Psoas muscle (tissue), 8 donors: ENCODE results near the gene NDUFB10. TPM values are rescaled to one million over a fixed set of nuclear protein-coding genes. Genes with fewer than 3 reads are reported as not detected.

Source experiments
- ATAC-seq, 4 donors: fragments of 200-7000 bp; cut with Tn5 transposase; one replicate each; pipeline ENCODE4 v1.9.1; 2020; ENCODE audit warnings: moderate library complexity in 3 of 4, mild to moderate bottlenecking in 2 of 4
- DNase-seq, 2 donors: peaks; one replicate each; pipeline ENCODE4 v3.0.0-alpha.2; 2020
- H3K27ac ChIP-seq: fragments of 200-600 bp; one replicate; pipeline ENCODE4 v1.8.0; 2022
- H3K27me3 ChIP-seq, 3 donors: fragments of 200-600 bp in 1 of 3; one replicate each; pipeline versions ENCODE4 v1.6.1 to v1.8.0; 2013 to 2022; ENCODE audit warnings: low read length in 2 of 3, mild to moderate bottlenecking in 2 of 3, moderate library complexity in 1 of 3; ENCODE audit not compliant: insufficient read depth in 3 of 3
- H3K36me3 ChIP-seq, 2 donors: fragments of 200-600 bp in 1 of 2; one replicate each; pipeline versions ENCODE4 v1.6.1 to v1.8.0; 2013 to 2022; ENCODE audit warnings: low read depth in 1 of 2, mild to moderate bottlenecking in 1 of 2, moderate library complexity in 1 of 2; ENCODE audit not compliant: insufficient read depth in 1 of 2
- H3K4me1 ChIP-seq: fragments of 200-600 bp; one replicate; pipeline ENCODE4 v1.8.0; 2022
- H3K4me3 ChIP-seq: fragments of 200-600 bp; one replicate; pipeline ENCODE4 v1.8.0; 2022; ENCODE audit warnings: mild to moderate bottlenecking
- H3K9me3 ChIP-seq: fragments of 200-600 bp; one replicate; pipeline ENCODE4 v1.8.0; 2022
- CTCF ChIP-seq: fragments of 200-600 bp; IDR thresholded peaks from one replicate; pipeline ENCODE4 v1.8.0; 2022; ENCODE audit warnings: antibody characterized with exemption
- WGBS, 3 donors: extraction: QIAGEN DNeasy Blood & Tissue Kit; methylation state at CpG; one replicate each; pipeline versions ENCODE4 v1.1.6 to v1.1.7; 2013; 5-methylcytosine and 5-hydroxymethylcytosine counted together
- intact Hi-C, 2 donors: fragments of 100-400 bp; cut with DNase I; formaldehyde crosslinking; loops; one replicate each; pipeline versions ENCODE4 v1.11.0 to v1.14.2; 2022
- polyA plus RNA-seq, 3 donors: library from polyadenylated mRNA; stranded (reverse); fragments of 200-250 nt; gene quantifications; one replicate each; pipeline ENCODE4 v1.2.3, GENCODE V29; 2013
- total RNA-seq, 4 donors: library from RNA; stranded (reverse); fragmentation: NEBNext Ultra II Directional in 2 of 4; extraction: Animal tissue kit (Norgen Biotek cat#: 25700) in 2 of 4; gene quantifications; one replicate each; pipeline versions ENCODE4 v1.2.1 to v1.2.4, GENCODE V29; 2021 to 2023
- donor health status: healthy with polysubstance abuse.
- donor health status: DM: no; HTN: no; CAD: no; lungs with moderate emphysema.
- donor health status: Bipolar disorder and iron deficiency.
- donor health status: healthy.
- donor health status: DM: yes; HTN: yes; CAD: no.
- donor health status: DM: no; HTN: no; CAD: no.
- donor health status: DM: no; HTN: no; CAD: no.
- donor health status: DM: yes; HTN: yes; CAD: no.

The NDUFB10 gene
- total and polyA plus RNA-seq, 7 donors: 350 to 870 (median 465) TPM

- Histone ChIP-seq H3K27me3 (no peaks in the 10 kb centered on the region), H3K36me3 (peaks cover 8 to 53% of the 10 kb centered on the region in 2 donors), H3K4me1 (peaks cover 20% of the 10 kb centered on the region), H3K4me3 (no peak overlapping the region), H3K9me3 (no peaks in the 10 kb centered on the region), H3K27ac (no peak overlapping the region)
- no peak for TF ChIP-seq CTCF
- intact Hi-C loops: no loop called here
- ATAC-seq: no peak
- WGBS, 3 donors: 90 to 92% (median 92%) methylated on average over 40 to 42 of the region's 42 CpGs
- no peak for DNase-seq
These were observed 15.1 kb downstream of the NDUFB10 start for GRCh38 chr16:1974157-1975070.

DNA sequence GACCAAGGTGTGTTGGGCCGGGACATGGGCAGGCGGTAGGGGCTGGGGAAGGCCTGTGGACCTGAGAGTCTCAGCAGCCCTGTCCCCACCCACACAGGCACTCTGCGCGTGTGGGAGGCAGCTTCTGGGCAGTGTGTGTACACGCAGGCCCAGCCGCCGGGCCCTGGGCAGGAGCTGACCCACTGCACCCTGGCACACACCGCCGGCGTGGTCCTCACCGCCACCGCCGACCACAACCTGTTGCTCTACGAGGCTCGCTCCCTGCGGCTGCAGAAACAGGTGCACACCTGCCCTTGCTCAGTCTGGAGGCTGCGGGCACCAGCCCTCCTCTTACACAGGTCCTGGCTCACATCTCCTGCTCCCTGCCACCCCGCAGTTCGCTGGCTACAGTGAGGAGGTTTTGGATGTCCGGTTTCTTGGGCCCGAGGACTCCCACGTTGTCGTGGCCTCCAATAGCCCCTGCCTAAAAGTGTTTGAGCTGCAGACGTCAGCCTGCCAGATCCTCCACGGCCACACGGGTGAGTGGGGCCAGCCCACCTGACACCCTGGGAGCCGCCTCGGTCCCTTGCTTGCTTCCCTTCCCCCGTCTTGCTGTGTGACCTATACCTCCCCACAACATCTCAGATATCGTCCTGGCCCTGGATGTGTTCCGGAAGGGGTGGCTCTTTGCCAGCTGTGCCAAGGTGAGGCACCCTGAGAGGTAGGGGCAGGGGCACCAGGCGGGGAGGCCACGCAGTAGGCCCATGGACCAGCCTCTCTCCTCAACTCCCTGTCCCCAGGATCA, 16.3 kb downstream of the NDUFB10 start:
- TF ChIP-seq CTCF: no peak
- intact Hi-C loops: no loop called here
- H3K4me1 ChIP-seq: peaks cover 28% of the 10 kb centered on the region
- WGBS, 3 donors: 90 to 93% (median 90%) methylated on average over 32 to 33 of the region's 33 CpGs
- H3K4me3 ChIP-seq: no peak overlapping the region
- no peaks in the 10 kb centered on the region for H3K27me3 ChIP-seq
- ATAC-seq: no peak
- peaks cover 8 to 53% of the 10 kb centered on the region in 2 donors for H3K36me3 ChIP-seq
- DNase-seq: peak in 1 of 2 donors; percentile 9
- no peak overlapping the region for H3K27ac ChIP-seq
- no peaks in the 10 kb centered on the region for H3K9me3 ChIP-seq

- Histone ChIP-seq H3K4me3 (no peak overlapping the region), H3K36me3 (peaks cover 8 to 53% of the 10 kb centered on the region in 2 donors), H3K27me3 (no peaks in the 10 kb centered on the region), H3K9me3 (no peaks in the 10 kb centered on the region), H3K4me1 (peaks cover 26% of the 10 kb centered on the region), H3K27ac (no peak overlapping the region)
- DNase-seq (no peak), ATAC-seq (no peak)
- intact Hi-C loops: no loop called here
- no peak for TF ChIP-seq CTCF
- WGBS, 3 donors: 95 to 96% (median 96%) methylated on average over 8 of the region's 8 CpGs
These were observed 16.8 kb downstream of the NDUFB10 start for GRCh38 chr16:1976216-1976520.

DNA sequence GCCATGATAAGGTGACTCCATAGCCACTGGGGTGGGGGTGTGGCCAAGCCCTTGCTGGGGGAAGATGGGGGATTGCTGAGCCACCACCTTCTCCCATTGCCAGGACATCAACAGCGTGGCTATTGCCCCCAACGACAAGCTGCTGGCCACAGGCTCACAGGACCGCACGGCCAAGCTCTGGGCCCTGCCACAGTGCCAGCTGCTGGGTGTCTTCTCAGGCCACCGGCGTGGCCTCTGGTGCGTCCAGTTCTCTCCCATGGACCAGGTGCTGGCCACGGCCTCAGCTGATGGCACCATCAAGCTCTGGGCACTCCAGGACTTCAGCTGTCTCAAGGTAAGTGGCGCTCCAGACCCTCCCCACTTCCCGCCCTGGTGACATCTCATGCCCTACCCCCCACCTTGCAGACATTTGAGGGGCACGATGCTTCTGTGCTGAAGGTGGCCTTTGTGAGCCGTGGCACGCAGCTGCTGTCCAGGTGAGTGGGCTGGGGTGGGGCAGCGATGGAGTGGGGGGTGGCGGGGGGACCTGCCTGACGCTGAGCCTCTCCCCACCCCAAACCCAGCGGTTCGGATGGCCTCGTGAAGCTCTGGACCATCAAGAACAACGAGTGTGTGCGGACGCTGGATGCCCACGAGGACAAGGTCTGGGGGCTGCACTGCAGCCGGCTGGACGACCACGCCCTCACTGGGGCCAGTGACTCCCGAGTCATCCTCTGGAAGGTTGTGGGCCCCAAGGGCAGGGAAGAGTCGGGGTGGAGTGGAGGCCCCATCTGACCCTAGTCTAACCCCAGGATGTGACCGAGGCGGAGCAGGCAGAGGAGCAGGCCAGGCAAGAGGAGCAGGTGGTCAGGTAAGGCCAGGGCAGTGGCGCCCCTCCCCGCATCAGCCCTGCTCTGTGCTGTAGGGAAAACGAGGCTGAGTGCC, 17.9 kb downstream of the NDUFB10 start:
- no peak overlapping the region for H3K4me3 ChIP-seq
- H3K9me3 ChIP-seq: no peaks in the 10 kb centered on the region
- whole genome bisulfite sequencing, 3 donors: 87 to 91% (median 91%) methylated on average over 32 to 33 of the region's 33 CpGs
- H3K36me3 ChIP-seq: peaks cover 8 to 53% of the 10 kb centered on the region in 2 donors
- TF ChIP-seq CTCF: no peak
- no peak overlapping the region for H3K27ac ChIP-seq
- intact Hi-C loops: no loop called here
- no peaks in the 10 kb centered on the region for H3K27me3 ChIP-seq
- H3K4me1 ChIP-seq: peaks cover 25% of the 10 kb centered on the region
- ATAC-seq (no peak), DNase-seq (no peak)
